GM19023 (cell line): ENCODE measurements around the gene EPX.

ENCODE experiments used
- ATAC-seq: cut with Tn5 transposase; IDR thresholded peaks from one replicate; pipeline ENCODE4 v1.9.1; 2021; ENCODE audit warnings: mild to moderate bottlenecking, moderate library complexity; ENCODE audit not compliant: unreplicated experiment

EPX gene

GRCh38 chr17:58224315-58224714 lies 31.8 kb downstream of the EPX start:
- no peak for ATAC-seq

GRCh38 chr17:58227733-58228132 lies 35.2 kb downstream of the EPX start:
- ATAC-seq, result no peak

- ATAC-seq, result no peak
Observed at GRCh38 chr17:58228679-58229078, 36.2 kb downstream of the EPX start.

GRCh38 chr17:58229384-58229783 lies 36.9 kb downstream of the EPX start:
- ATAC-seq, result no peak

GRCh38 chr17:58229881-58230280 lies 37.4 kb downstream of the EPX start:
- no peak for ATAC-seq

GRCh38 chr17:58231641-58232040 lies 39.1 kb downstream of the EPX start:
- ATAC-seq, result no peak

GRCh38 chr17:58232707-58233156 lies 40.2 kb downstream of the EPX start:
- ATAC-seq, result peak; percentile 67

- no peak for ATAC-seq
Observed at GRCh38 chr17:58233543-58233942, 41.0 kb downstream of the EPX start.

- no peak for ATAC-seq
Observed at GRCh38 chr17:58234512-58234911, 42.0 kb downstream of the EPX start.

- no peak for ATAC-seq
Observed at GRCh38 chr17:58235821-58236220, 43.3 kb downstream of the EPX start.

GRCh38 chr17:58236394-58236793 lies 43.9 kb downstream of the EPX start:
- no peak for ATAC-seq

- ATAC-seq, result no peak
Observed at GRCh38 chr17:58238147-58238634, 45.7 kb downstream of the EPX start, which contains the start of gene LPO. LPO (plus strand) TSS chr17:58238584; CDS start chr17:58242980, 4,396 bp downstream.

GRCh38 chr17:58239987-58240386 lies 47.5 kb downstream of the EPX start:
- ATAC-seq, result no peak

- no peak for ATAC-seq
Observed at GRCh38 chr17:58242171-58242784, 49.8 kb downstream of the EPX start.

GRCh38 chr17:58244963-58245362 lies 52.4 kb downstream of the EPX start:
- ATAC-seq, result no peak

GRCh38 chr17:58245428-58246103 lies 53.0 kb downstream of the EPX start:
- ATAC-seq, result no peak

- ATAC-seq, result no peak
Observed at GRCh38 chr17:58246104-58246740, 53.7 kb downstream of the EPX start.

- no peak for ATAC-seq
Observed at GRCh38 chr17:58246781-58247180, 54.3 kb downstream of the EPX start.

- ATAC-seq, result no peak
Observed at GRCh38 chr17:58247511-58248363, 55.2 kb downstream of the EPX start.

GRCh38 chr17:58248955-58249269 lies 56.4 kb downstream of the EPX start:
- ATAC-seq, result no peak
